HepG2 (cell line): ENCODE measurements around the gene HERPUD2. TPM values are rescaled to one million over a fixed set of nuclear protein-coding genes. Genes with fewer than 3 reads are reported as not detected.
A peak's percentile ranks its signal among the peaks of the same experiment; 100 is the strongest.

Source experiments
- ATAC-seq: fragments of 200-7000 bp; cut with Tn5 transposase; 3 replicates; pipeline ENCODE4 v1.9.1; 2020; ENCODE audit warnings: mild to moderate bottlenecking, moderate library complexity
- BruUV-seq: library from RNA; stranded (reverse); fragments of 400-500 nt; replicated peaks from 2 replicates; lab custom pipeline; 2021; lab: Mats Ljungman, UMichigan
- CTCF ChIA-PET: fragments of 300-600 bp; formaldehyde crosslinking; extraction: SDS; loops from one replicate; lab custom pipeline; 2021; ENCODE audit warnings: low total read pairs, inconsistent platforms, low intra/inter-chr PET ratio; lab: Yijun Ruan, JAX
- POLR2A ChIA-PET: fragments of 350-600 bp; sonication (Branson Sonifier 250); formaldehyde crosslinking; loops from one replicate; lab custom pipeline; 2020; ENCODE audit warnings: antibody characterized with exemption, inconsistent platforms; lab: Yijun Ruan, JAX
- DNase-seq: peaks from one replicate; pipeline ENCODE4 v3.0.0-alpha.2; 2015; ENCODE audit warnings: low spot score
- FAIRE-seq: peaks from 3 replicates; lab custom pipeline; 2011; peaks lifted over from hg19 to GRCh38; lab: Jason Lieb, UNC
- H2AFZ ChIP-seq: one replicate; pipeline ENCODE4 v1.6.1; 2011; ENCODE audit warnings: low read length, inconsistent platforms
- H3K27ac ChIP-seq: fragments of 300-600 bp; 3 replicates; pipeline ENCODE4 v1.8.0; 2011; ENCODE audit warnings: mixed run types, mild to moderate bottlenecking, mixed read lengths, low read length, inconsistent platforms; ENCODE audit not compliant: insufficient read depth; ENCODE audit errors: extremely low read length
- H3K27me3 ChIP-seq, 2 experiments: fragments of 200-600 bp in 1 of 2; 2 replicates in 1 of 2; 3 replicates in 1 of 2; pipeline versions ENCODE4 v1.6.0 to v1.8.0; 2011; ENCODE audit warnings: low read length in 2 of 2, mild to moderate bottlenecking in 2 of 2, moderate library complexity in 2 of 2, inconsistent platforms in 1 of 2; ENCODE audit not compliant: insufficient read depth in 2 of 2, control insufficient read depth in 1 of 2
- H3K36me3 ChIP-seq, 2 experiments: fragments of 200-600 bp in 1 of 2; replicated peaks in 1 of 2; 2 replicates in 1 of 2; 3 replicates in 1 of 2; pipeline versions ENCODE4 v1.5.1 to v1.8.0; 2011; ENCODE audit warnings: low read length in 2 of 2, inconsistent platforms in 1 of 2; ENCODE audit not compliant: insufficient read depth in 2 of 2, control insufficient read depth in 1 of 2
- H3K4me1 ChIP-seq: 2 replicates; pipeline ENCODE4 v1.5.1; 2012; ENCODE audit warnings: low read length, inconsistent platforms; ENCODE audit not compliant: insufficient read depth
- H3K4me2 ChIP-seq: 2 replicates; pipeline ENCODE4 v1.6.0; 2011; ENCODE audit warnings: low read depth, low read length, inconsistent platforms
- H3K4me3 ChIP-seq, 3 experiments: fragments of 200-600 bp in 1 of 3; sonication (generic), shearing (Covaris generic) in 1 of 3; replicated peaks in 1 of 3; 2 replicates each; pipeline ENCODE4 v1.5.1; 2011 to 2016; ENCODE audit warnings: low read length in 3 of 3, inconsistent platforms in 2 of 3, low read depth in 2 of 3, mild to moderate bottlenecking in 2 of 3, control low read depth in 1 of 3, mixed read lengths in 1 of 3; ENCODE audit not compliant: insufficient read depth in 1 of 3
- H3K79me2 ChIP-seq: one replicate; pipeline ENCODE4 v1.6.1; 2011; ENCODE audit warnings: low read length, inconsistent platforms; ENCODE audit not compliant: insufficient read depth
- H3K9ac ChIP-seq: 2 replicates; pipeline ENCODE4 v1.6.0; 2011; ENCODE audit warnings: mild to moderate bottlenecking, low read depth, low read length, inconsistent platforms; ENCODE audit not compliant: insufficient read depth
- H3K9me3 ChIP-seq: 2 replicates; pipeline ENCODE4 v1.5.1; 2012; ENCODE audit warnings: mild to moderate bottlenecking, low read length
- H4K20me1 ChIP-seq: 2 replicates; pipeline ENCODE4 v1.6.0; 2011; ENCODE audit warnings: inconsistent platforms, mild to moderate bottlenecking, low read length, moderate library complexity; ENCODE audit not compliant: insufficient read depth
- CC2D1A ChIP-seq: sonication (generic); formaldehyde crosslinking; IDR thresholded peaks from 2 replicates; pipeline ENCODE4 v1.8.1; 2023; ENCODE audit warnings: mild to moderate bottlenecking, missing genetic modification reagents
- CHD4 ChIP-seq: fragments of 200-600 bp; sonication (generic); IDR thresholded peaks from 2 replicates; pipeline ENCODE4 v1.7.0; 2017; ENCODE audit warnings: mild to moderate bottlenecking, low read length, borderline replicate concordance
- FOSL1 ChIP-seq: sonication (generic); formaldehyde crosslinking; IDR thresholded peaks from 2 replicates; pipeline ENCODE4 v1.9.0; 2021; ENCODE audit warnings: missing genetic modification reagents, borderline replicate concordance
- KDM6A ChIP-seq: IDR thresholded peaks from 2 replicates; pipeline ENCODE4 v1.6.1; 2016; ENCODE audit warnings: low read depth
- MAF1 ChIP-seq: sonication (generic); formaldehyde crosslinking; IDR thresholded peaks from 2 replicates; pipeline ENCODE4 v1.5.0; 2020; ENCODE audit warnings: missing genetic modification reagents, borderline replicate concordance
- RAD21 ChIP-seq: fragments of 450-650 bp; formaldehyde crosslinking; IDR thresholded peaks from 2 replicates; pipeline ENCODE4 v1.5.0; 2020; ENCODE audit warnings: mild to moderate bottlenecking
- RXRB ChIP-seq: IDR thresholded peaks from 2 replicates; pipeline ENCODE4 v1.6.1; 2016; ENCODE audit warnings: borderline replicate concordance, missing genetic modification reagents, missing compliant biosample characterization
- SMC3 ChIP-seq: IDR thresholded peaks from 2 replicates; pipeline ENCODE4 v1.6.1; 2011; ENCODE audit warnings: low read length, improper control_type of control experiment
- SP2 ChIP-seq: sonication (generic); formaldehyde crosslinking; IDR thresholded peaks from 2 replicates; pipeline ENCODE4 v1.5.1; 2020; ENCODE audit warnings: mild to moderate bottlenecking, missing genetic modification reagents
- SYNCRIP ChIP-seq: fragments of 200-400 bp; formaldehyde crosslinking; IDR thresholded peaks from 2 replicates; pipeline ENCODE4 v1.6.1; 2018; ENCODE audit warnings: mild to moderate bottlenecking, low read depth, low read length; ENCODE audit not compliant: insufficient read depth
- ZNF501 ChIP-seq: sonication (generic); formaldehyde crosslinking; IDR thresholded peaks from 2 replicates; pipeline ENCODE4 v1.5.1; 2020; ENCODE audit warnings: mild to moderate bottlenecking, moderate library complexity, missing genetic modification reagents
- WGBS: methylation state at CpG from one replicate; pipeline ENCODE4 v1.1.6; 2017; ENCODE audit warnings: low lambda C conversion rate; 5-methylcytosine and 5-hydroxymethylcytosine counted together
- in situ Hi-C: cut with HindIII; loops from 2 replicates; pipeline ENCODE4 v1.10.0; 2017; ENCODE audit warnings: low pct_unique_long_range_greater_than_20kb; ENCODE audit not compliant: extremely low pct_ligation_motif_present
- intact Hi-C: fragments of 100-400 bp; cut with micrococcal nuclease; formaldehyde crosslinking; loops from one replicate; pipeline ENCODE4 v1.10.0; 2022; ENCODE audit not compliant: unreplicated experiment
- polyA plus RNA-seq, 8 experiments: library from polyadenylated mRNA; depleted of rRNA in 3 of 8; stranded (reverse) in 7 of 8; unstranded in 1 of 8; fragments of >200 nt; fragmentation: Illumina TruSeq in 4 of 8; extraction: Trizol in 4 of 8; gene quantifications; 2 replicates each; pipeline versions ENCODE4 v1.2.1 to v1.2.3, GENCODE V29; 2011 to 2016; ENCODE audit warnings: low read depth in 4 of 8, missing spikeins in 1 of 8, mixed read lengths in 1 of 8; ENCODE audit not compliant: insufficient read depth in 1 of 8
- total RNA-seq, 5 experiments: library from RNA; depleted of rRNA; stranded (reverse); fragments of >200 nt; fragmentation: Illumina TruSeq; extraction: Trizol; gene quantifications; 2 replicates each; pipeline ENCODE4 v1.2.3, GENCODE V29; 2016; ENCODE audit warnings: low read depth in 1 of 5
- TF ChIP-seq, protein P1 (sequence below): sonication (generic); formaldehyde crosslinking; IDR thresholded peaks from 2 replicates; pipeline ENCODE4 v1.5.1; 2020; ENCODE audit warnings: mild to moderate bottlenecking, missing genetic modification reagents, moderate library complexity
- TF ChIP-seq, protein P2 (sequence below): sonication (generic); formaldehyde crosslinking; IDR thresholded peaks from 2 replicates; pipeline ENCODE4; 2020; ENCODE audit warnings: missing genetic modification reagents, mild to moderate bottlenecking, borderline replicate concordance
- TF ChIP-seq, protein P3 (sequence below): sonication (generic); formaldehyde crosslinking; IDR thresholded peaks from 2 replicates; pipeline ENCODE4 v1.5.0; 2020; ENCODE audit warnings: mild to moderate bottlenecking, missing genetic modification reagents, moderate library complexity

Gene HERPUD2
- total and polyA plus RNA-seq, 2 of the 13 experiments (the other 11 are each of a cell fraction or from before 2014, with no cell fraction given) = 10.7 to 38.6 TPM

DNA sequence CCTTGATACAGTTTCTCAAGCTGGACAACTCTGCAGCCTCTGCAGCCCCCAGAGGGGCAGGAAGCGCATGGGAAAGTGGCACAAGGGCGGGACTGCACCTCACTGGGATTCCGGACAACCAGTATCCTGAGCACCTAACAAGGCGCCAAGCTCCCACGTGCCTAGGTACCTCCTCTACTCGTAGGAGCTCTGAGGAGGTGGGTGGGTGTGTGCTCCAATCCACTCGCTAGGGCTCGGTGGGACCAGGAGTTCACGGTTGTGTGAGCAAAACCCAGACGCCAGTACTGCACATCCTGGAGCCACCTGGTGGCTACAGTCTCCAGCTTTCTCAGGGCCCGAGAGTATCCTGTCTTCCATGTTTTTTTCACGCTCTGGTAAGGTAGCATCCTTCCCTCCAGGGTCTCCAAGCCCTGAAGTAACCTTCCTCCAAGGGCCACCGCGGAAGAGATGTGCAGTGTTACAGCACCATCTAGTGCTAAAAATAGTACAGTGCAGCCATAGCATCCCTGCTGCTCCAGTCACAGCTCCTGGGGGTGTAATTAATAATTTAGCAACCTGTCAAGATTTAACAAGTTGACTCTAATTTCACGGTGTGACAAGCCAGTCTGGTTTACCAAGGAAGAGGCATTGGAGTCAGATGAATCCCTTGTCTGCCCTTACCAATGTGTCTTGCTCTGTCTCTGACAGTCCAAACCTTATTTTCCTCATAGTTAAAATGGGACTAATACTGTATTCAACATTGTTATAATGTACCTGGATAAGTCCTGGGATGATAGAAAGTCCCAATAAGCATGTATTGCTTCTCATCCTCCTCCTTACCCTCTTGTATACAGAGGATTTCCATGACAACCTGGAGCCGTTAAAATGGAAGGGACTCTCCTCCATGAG lies 70.4 kb downstream of the HERPUD2 start:
- H3K4me1 ChIP-seq = peaks cover 7% of the 10 kb centered on the region
- peak; percentile 89 for FAIRE-seq
- BruUV-seq = no TSS peak
- POLR2A ChIA-PET = no interaction called here
- H4K20me1 ChIP-seq = no peaks in the 10 kb centered on the region
- H3K4me3 ChIP-seq = peak overlapping the region in 1 of 3 experiments; percentile 17; a peak in 1 of 6 replicates
- CTCF ChIA-PET = interaction anchor here (1.4 to 2.1 kb wide), 2 partner anchors 104 to 200 kb away, joined by 5 to 17 read pairs; no protein-coding TSS in a partner anchor
- intact Hi-C loops (loop anchor here (1.0 to 10.0 kb wide), 4 partner anchors 90 to 550 kb away; no protein-coding TSS in a partner anchor), in situ Hi-C loops (loop anchor here (5.0 kb wide), 1 partner anchor 197 kb away; no protein-coding TSS in a partner anchor)
- no peaks in the 10 kb centered on the region for H3K9me3 ChIP-seq
- H3K4me2 ChIP-seq = peak overlapping the region; percentile 50
- H3K9ac ChIP-seq = no peak overlapping the region
- ATAC-seq = peak; percentile 93
- peak; percentile 31 for DNase-seq
- no peak overlapping the region for H2AFZ ChIP-seq
- H3K36me3 ChIP-seq = no peaks in the 10 kb centered on the region
- H3K79me2 ChIP-seq = no peaks in the 10 kb centered on the region
- 25% methylated on average over 4 of the region's 16 CpGs for WGBS
- H3K27me3 ChIP-seq = no peaks in the 10 kb centered on the region
- H3K27ac ChIP-seq = no peak overlapping the region
- TF ChIP-seq CHD4 (no peak), SMC3 (peak; percentile 75), RXRB (0 out of 2 replicates have a peak, but pooled peaks have one; percentile 15), ZNF501 (CRISPR knock-in tag) (peak; percentile 16; the same call in 1 of the 2 replicates), FOSL1 (CRISPR knock-in tag) (no peak), MAF1 (CRISPR knock-in tag) (no peak), CC2D1A (CRISPR knock-in tag) (no peak), RAD21 (CRISPR knock-in tag) (peak; percentile 77), SYNCRIP (no peak), SP2 (CRISPR knock-in tag) (0 out of 2 replicates have a peak, but pooled peaks have one; percentile 22), KDM6A (CRISPR knock-in tag) (no peak)
- TF ChIP-seq, protein P1, sequence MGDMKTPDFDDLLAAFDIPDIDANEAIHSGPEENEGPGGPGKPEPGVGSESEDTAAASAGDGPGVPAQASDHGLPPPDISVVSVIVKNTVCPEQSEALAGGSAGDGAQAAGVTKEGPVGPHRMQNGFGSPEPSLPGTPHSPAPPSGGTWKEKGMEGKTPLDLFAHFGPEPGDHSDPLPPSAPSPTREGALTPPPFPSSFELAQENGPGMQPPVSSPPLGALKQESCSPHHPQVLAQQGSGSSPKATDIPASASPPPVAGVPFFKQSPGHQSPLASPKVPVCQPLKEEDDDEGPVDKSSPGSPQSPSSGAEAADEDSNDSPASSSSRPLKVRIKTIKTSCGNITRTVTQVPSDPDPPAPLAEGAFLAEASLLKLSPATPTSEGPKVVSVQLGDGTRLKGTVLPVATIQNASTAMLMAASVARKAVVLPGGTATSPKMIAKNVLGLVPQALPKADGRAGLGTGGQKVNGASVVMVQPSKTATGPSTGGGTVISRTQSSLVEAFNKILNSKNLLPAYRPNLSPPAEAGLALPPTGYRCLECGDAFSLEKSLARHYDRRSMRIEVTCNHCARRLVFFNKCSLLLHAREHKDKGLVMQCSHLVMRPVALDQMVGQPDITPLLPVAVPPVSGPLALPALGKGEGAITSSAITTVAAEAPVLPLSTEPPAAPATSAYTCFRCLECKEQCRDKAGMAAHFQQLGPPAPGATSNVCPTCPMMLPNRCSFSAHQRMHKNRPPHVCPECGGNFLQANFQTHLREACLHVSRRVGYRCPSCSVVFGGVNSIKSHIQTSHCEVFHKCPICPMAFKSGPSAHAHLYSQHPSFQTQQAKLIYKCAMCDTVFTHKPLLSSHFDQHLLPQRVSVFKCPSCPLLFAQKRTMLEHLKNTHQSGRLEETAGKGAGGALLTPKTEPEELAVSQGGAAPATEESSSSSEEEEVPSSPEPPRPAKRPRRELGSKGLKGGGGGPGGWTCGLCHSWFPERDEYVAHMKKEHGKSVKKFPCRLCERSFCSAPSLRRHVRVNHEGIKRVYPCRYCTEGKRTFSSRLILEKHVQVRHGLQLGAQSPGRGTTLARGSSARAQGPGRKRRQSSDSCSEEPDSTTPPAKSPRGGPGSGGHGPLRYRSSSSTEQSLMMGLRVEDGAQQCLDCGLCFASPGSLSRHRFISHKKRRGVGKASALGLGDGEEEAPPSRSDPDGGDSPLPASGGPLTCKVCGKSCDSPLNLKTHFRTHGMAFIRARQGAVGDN (CRISPR knock-in tag) = 0 out of 2 replicates have a peak, but pooled peaks have one; percentile 13
- TF ChIP-seq, protein P2, sequence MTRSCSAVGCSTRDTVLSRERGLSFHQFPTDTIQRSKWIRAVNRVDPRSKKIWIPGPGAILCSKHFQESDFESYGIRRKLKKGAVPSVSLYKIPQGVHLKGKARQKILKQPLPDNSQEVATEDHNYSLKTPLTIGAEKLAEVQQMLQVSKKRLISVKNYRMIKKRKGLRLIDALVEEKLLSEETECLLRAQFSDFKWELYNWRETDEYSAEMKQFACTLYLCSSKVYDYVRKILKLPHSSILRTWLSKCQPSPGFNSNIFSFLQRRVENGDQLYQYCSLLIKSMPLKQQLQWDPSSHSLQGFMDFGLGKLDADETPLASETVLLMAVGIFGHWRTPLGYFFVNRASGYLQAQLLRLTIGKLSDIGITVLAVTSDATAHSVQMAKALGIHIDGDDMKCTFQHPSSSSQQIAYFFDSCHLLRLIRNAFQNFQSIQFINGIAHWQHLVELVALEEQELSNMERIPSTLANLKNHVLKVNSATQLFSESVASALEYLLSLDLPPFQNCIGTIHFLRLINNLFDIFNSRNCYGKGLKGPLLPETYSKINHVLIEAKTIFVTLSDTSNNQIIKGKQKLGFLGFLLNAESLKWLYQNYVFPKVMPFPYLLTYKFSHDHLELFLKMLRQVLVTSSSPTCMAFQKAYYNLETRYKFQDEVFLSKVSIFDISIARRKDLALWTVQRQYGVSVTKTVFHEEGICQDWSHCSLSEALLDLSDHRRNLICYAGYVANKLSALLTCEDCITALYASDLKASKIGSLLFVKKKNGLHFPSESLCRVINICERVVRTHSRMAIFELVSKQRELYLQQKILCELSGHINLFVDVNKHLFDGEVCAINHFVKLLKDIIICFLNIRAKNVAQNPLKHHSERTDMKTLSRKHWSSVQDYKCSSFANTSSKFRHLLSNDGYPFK (CRISPR knock-in tag) = 0 out of 2 replicates have a peak, but pooled peaks have one; percentile 19
- TF ChIP-seq, protein P3, sequence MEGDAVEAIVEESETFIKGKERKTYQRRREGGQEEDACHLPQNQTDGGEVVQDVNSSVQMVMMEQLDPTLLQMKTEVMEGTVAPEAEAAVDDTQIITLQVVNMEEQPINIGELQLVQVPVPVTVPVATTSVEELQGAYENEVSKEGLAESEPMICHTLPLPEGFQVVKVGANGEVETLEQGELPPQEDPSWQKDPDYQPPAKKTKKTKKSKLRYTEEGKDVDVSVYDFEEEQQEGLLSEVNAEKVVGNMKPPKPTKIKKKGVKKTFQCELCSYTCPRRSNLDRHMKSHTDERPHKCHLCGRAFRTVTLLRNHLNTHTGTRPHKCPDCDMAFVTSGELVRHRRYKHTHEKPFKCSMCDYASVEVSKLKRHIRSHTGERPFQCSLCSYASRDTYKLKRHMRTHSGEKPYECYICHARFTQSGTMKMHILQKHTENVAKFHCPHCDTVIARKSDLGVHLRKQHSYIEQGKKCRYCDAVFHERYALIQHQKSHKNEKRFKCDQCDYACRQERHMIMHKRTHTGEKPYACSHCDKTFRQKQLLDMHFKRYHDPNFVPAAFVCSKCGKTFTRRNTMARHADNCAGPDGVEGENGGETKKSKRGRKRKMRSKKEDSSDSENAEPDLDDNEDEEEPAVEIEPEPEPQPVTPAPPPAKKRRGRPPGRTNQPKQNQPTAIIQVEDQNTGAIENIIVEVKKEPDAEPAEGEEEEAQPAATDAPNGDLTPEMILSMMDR (CRISPR knock-in tag) = peak; percentile 87
